ENCODE data around the gene SREBF2. TPM values are rescaled to one million over a fixed set of nuclear protein-coding genes. Genes with fewer than 3 reads are reported as not detected.

The SREBF2 gene
- total and polyA plus RNA-seq, 2 donors (not counting 3 experiments of a cell fraction or from before 2014, with no cell fraction given) = 101 to 136 TPM

GRCh38 chr22:41928593-41929417 lies 95.9 kb downstream of the SREBF2 start:
- FAIRE-seq (no peak), DNase-seq (ENCODE audit: low read depth, low spot score) (no peak)
- intact Hi-C loops (cut with micrococcal nuclease) (no loop called here), dilution Hi-C loops (cut with MboI; ENCODE audit: extremely low pct_ligation_motif_present, low sequenced_read_pairs) (no loop called here)
- H3K4me2 ChIP-seq (ENCODE audit: insufficient read depth, low read length) = no peak overlapping the region
- no peaks in the 10 kb centered on the region for H3K36me3 ChIP-seq (ENCODE audit: control insufficient read depth in 2 of 2, extremely low read depth in 1 of 2, insufficient read depth in 2 of 2, low read length in 2 of 2)
- ChIA-PET POLR2A (no interaction called here), CTCF (interaction anchor here (1.0 to 5.6 kb wide), 2 partner anchors 10 to 12 kb away, joined by 3 to 62 read pairs; no protein-coding TSS in a partner anchor)
- H4K20me1 ChIP-seq (replicated peaks; ENCODE audit: control insufficient read depth, extremely low read depth, insufficient read depth, low read length) = no peaks in the 10 kb centered on the region
- H3K27ac ChIP-seq (ENCODE audit: insufficient read depth, low read depth, low read length) = no peak overlapping the region
- no peaks in the 10 kb centered on the region for H3K9me3 ChIP-seq (replicated peaks; ENCODE audit: control insufficient read depth, insufficient read depth, low read length)
- TF ChIP-seq FOS (IDR thresholded peaks at IDR 0.05; ENCODE audit: borderline replicate concordance, insufficient read depth, low read length) = no peak
- TF ChIP-seq MYC (IDR thresholded peaks at IDR 0.05; ENCODE audit: low read depth, low read length) = no peak
- no peak for TF ChIP-seq POLR2AphosphoS5 (IDR thresholded peaks at IDR 0.05; ENCODE audit: insufficient read depth, low read depth, low read length)
- TF ChIP-seq GATA2 (IDR thresholded peaks at IDR 0.05; ENCODE audit: insufficient read depth, insufficient read length, low read depth, low read length) = no peak
- no peak for TF ChIP-seq JUN (IDR thresholded peaks at IDR 0.05; ENCODE audit: borderline replicate concordance, insufficient read depth, insufficient read length, low read depth)
- no peak for TF ChIP-seq MAX (IDR thresholded peaks at IDR 0.05; ENCODE audit: insufficient read depth, insufficient read length)
- no peak for TF ChIP-seq POLR2A (IDR thresholded peaks at IDR 0.05; ENCODE audit: low read depth, low read length)
- no peak for TF ChIP-seq EZH2 (IDR thresholded peaks at IDR 0.05; ENCODE audit: borderline replicate concordance, low read depth, low read length, severe bottlenecking)
- TF ChIP-seq CTCF (IDR thresholded peaks at IDR 0.05; ENCODE audit: extremely low read depth in 1 of 2, insufficient read depth in 1 of 2, low read depth in 1 of 2, low read length in 2 of 2) = no peak
- H3K27me3 ChIP-seq (ENCODE audit: control insufficient read depth in 2 of 2, insufficient read depth in 2 of 2, low read length in 2 of 2) = peaks cover 9 to 14% of the 10 kb centered on the region in 2 experiments
- no TSS peak for BruUV-seq (replicated peaks)
- no peaks in the 10 kb centered on the region for H3K79me2 ChIP-seq (ENCODE audit: control insufficient read depth, insufficient read depth, low read length)
- no peak overlapping the region for H2AFZ ChIP-seq (ENCODE audit: low read depth, low read length)
- H3K4me1 ChIP-seq (ENCODE audit: control insufficient read depth, extremely low read depth, insufficient read depth, low read length) = peaks cover 4% of the 10 kb centered on the region
- no peak overlapping the region for H3K4me3 ChIP-seq (replicated peaks in 1 of 3; ENCODE audit: insufficient read depth in 1 of 3, low read depth in 1 of 3, low read length in 3 of 3)
- H3K9me1 ChIP-seq (replicated peaks; ENCODE audit: control insufficient read depth, extremely low read depth, insufficient read depth, low read length) = no peaks in the 10 kb centered on the region
- no peak overlapping the region for H3K9ac ChIP-seq (replicated peaks; ENCODE audit: extremely low read depth, insufficient read depth, low read length)

Data from endothelial cell of umbilical vein (primary cell).